M059J (cell line): ENCODE data around the gene ZNF512B. TPM values are rescaled to one million over a fixed set of nuclear protein-coding genes. Genes with fewer than 3 reads are reported as not detected.
A peak's percentile ranks its signal among the peaks of the same experiment; 100 is the strongest.
"Not testable (repeated sequence)": the region's sequence is repeated elsewhere in the genome, so short reads cannot be mapped to it uniquely, and the experiment has no call there.

Experiments
- DNase-seq: peaks from one replicate; pipeline ENCODE4 v3.0.0-alpha.2; 2012; ENCODE audit warnings: low read depth
- total RNA-seq: library from RNA; depleted of rRNA; stranded (reverse); fragments of >200 nt; shearing (Covaris generic); gene quantifications from 2 replicates; pipeline ENCODE4 v1.2.3, GENCODE V29; 2014

The ZNF512B gene
- total RNA-seq, 1 experiment from 2014 or later, result 17.7 TPM

DNA sequence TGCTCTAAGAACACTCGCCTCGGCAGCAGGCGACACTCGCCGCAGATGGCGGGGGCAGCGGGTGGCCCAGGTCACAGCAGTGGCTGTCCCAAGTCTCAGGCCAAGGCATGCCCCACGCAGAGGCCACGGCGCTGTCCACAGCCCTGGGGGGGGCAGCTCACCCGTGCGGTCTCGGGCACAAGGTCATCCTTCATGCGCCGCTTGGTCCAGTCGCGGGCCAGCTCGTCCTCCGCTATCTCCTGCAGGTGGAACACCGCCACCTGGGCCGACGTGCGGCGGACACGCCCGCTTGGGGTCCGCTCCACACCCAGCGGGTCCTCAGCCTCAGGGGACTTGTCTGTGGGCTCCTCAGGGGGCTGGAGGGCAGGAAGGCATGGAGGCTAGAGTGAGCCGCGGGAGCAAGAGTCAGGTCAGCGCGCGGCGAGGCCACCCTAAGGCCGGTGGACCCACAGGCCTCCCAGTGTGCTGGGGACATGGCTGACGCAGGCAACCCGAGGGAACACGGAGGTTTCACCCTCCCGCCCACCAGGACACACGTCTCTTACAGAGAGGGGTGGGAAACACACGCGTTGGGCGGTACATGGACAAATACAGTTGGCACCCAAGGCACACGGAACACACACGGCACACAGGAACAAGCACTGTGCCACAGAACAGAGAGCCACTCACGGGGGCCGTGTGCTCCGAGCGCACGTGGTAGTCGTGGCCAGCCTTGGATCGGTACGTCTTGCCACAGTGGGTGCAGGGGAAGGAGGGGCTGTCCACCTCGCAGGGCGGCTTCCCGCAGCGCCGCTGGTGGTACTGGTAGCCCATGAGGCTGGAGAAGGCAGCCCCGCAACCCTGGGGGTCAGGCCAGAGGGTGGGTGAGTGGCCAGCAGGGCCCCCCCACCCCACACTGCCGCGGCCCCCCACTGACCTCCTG, 7.0 kb downstream of the ZNF512B start:
- DNase-seq, result no peak

DNA sequence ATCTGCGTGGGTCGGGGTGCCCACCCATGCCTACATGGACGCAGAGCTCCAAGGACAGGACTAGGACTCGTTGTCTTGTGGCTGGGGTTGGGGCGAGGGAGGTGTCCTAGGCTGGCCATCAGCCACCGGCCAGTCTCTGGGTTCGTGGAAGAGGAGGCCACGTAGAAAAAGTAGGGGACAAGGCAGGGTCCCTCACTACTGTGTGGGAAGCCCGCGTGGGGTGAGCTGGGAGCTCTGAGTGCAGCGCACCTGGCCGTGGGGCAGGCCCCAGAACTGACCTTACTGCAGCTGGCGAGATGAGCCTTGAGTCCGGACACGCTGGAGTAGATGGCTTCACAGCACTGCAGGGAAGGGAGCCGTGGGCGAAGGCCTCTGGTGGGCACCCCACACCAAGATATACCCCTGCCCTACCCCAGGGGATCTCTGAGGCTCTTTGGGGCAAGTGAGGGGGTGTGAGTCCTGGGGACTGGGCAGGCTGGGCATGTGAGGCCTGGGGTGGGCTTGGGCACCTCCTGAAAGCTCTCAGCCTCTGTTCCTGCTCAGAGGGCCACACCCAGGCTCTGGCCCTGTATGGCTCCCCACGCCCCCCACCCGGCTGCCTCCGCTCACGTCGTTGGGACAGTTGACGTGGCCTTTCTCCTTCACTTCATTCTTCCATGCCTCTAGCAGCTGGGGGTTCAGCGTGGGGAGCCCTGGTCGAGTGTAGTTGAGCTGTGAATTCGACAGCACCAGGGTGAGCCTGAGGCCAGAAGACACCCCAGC, 7.9 kb downstream of the ZNF512B start:
- DNase-seq, result no peak

DNA sequence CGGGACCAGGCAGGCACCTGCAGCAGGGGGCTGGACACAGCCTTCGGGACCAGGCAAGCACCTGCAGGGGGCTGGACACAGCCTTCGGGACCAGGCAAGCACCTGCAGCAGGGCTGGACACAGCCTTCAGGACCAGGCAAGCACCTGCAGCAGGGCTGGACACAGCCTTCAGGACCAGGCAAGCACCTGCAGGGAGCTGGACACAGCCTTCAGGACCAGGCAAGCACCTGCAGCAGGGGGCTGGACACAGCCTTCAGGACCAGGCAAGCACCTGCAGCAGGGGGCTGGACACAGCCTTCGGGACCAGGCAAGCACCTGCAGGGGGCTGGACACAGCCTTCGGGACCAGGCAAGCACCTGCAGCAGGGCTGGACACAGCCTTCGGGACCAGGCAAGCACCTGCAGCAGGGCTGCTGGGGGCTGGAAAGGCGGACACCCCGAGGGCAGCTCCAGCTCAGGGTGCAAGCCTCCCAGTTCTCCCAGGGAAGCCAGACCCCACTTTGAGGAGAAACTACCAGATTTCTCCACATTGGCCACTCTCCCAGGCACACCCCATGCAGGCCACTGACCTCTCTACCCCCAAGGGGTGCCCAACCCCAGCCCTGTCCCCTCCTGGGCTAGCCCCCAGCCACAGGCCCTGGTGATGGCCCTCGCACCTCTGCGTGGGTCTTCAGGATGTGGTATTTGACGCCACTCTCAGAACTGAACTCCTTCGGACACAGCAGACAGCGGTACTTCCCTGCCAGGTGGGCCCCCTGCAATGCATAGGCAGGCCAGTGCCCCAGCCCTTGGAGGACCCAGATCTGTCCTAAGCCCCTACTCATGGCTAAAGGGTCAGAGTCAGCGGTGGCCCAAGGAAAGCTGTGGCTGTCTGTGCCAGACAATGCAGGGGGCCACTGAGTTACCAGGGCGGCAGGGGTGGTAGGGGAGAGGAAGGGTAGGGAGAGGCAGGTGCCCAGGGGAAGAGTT, 8.8 kb downstream of the ZNF512B start:
- not testable (repeated sequence) for DNase-seq

DNA sequence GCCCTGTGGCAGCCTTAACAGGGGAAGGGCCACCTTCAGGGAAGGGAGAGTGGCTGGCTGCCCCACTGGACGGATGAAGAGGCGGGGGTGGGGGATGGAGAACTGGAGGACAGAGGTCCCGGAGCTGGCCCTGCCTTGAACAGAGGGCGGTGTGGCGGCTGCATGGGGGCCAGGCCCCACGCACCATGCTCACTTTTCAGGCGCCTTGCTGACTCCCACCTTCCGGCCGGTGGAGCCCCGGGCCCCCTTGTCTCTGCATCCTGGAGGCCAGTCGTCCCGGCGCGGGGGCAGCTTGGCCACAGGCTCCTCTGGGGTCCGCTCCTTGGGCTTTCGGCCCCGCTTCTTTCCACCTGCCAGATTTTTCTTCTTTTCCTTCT, 10.0 kb downstream of the ZNF512B start:
- DNase-seq, result no peak

DNA sequence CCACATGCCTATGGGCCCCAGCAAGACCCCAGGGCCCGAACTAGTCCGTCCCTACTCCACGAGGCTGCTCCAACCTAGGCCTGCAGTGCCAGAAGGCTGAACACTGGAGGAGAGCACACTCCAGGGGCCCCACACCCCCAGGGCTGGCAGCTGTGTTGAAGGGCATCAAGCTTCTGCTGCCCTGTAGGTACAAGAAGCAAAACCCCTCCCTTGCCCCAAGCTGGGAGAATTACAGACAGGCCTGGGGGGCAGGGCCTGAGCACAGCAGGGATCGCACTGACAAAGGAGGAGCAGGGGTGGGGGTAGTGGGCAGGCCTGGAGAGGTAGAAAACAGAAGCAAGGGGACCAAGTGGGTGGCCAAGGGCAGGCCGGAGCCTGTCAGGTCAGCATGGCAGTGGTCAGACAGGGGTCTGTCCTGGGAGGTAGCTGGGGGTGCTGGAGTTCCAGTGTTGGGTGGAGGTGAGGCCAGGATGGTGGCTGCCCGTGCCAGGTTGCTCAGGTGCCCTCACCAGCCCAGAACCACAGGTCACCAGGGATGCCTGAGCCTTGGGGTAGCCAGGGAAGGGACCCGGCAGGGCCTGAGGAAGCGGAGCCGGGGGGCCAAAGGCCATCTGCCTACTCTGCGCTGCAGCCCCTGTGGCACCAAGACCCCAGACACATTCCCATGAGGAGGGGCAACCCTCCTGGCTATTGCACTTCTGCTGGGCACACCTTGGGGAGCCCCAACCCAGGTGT, 10.6 kb downstream of the ZNF512B start:
- no peak for DNase-seq

DNA sequence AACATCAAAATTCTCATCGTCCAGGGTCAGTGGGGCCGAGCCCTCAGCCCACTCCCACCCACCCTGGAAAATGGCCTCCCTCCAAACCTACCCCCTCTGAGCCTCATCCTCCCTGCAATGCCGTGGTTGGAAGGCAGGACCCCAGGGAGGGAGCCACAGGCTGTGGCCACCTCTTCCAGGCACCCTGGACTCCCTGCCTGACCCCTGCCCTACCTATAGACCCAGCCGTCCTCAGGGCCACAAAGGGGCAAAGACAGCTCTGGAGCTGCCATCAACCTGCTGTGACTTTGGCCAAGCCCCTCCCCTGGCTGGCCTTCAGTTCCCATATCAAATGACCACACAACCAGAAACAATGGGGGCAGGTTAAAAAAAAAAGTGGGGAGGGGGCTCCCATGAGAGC, 11.3 kb downstream of the ZNF512B start:
- DNase-seq, result no peak

DNA sequence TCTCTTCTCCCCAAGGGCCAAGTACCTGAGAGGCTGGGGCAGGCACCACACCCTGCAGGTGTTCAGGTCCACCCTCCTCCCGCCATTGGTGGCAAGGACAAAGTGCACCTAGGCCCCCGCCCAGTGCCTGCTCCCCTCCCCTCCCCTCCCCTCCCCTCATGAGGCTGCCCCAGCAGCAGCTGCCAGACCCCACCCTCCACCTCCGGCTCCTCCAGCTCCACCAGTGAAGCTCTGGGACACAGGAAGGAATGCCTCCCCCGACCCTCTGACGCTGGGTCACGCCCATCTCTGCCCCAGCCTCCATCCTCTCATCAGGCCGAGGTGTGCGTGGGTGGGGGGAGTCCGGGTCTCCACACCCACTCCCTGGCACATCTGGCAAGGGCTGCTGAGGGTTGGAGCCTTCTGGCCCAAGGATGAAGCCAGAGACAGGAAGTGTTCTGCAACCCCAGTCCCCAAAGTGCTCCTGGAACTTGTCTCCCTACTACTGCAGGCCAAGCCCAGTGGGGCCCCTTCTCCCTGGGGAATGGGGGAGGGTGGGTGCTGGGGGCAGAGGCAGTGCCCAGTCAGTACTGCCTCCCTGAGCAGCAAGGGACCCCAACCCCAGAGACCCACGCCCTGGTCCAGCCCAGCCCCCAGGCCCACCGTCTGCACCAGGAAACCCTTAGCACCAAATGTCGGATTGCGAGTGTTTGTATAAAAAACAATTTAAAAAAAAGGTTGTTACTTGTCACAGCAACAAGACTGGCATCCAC, 11.9 kb downstream of the ZNF512B start:
- DNase-seq, result no peak

DNA sequence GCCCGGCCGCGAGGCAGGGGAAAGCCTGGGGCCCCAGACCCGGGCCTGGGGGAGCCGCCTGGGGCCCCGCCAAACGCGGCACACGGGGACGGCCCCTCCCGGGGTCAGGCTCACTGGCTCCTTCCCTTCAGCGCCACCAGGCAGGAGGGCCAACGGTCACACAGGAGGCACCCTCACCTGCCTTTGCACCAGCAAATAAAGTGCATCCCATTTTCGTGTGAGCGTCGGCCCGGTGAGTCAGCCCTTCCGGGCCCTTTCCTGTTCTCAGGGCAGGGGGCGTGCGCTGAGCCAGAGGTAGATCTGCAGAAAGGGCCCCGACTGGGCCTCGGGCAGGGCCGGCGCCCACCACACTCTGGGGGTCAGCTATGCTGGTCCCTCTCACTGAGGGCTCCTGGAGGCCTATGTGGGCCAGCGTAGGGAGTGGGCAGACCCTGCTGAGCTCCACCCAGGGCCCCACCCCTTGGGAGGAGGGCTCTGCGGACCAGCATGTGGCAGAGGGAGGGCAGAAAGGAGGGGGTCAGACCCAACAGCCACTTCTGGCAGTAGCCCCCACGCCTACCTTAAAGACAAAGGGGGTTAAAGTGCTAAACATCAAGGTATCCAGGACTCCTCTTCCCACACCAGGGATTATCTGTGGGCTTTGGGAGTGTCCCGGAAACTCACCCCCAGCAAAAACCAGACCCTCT, 12.6 kb downstream of the ZNF512B start:
- peak; percentile 73 for DNase-seq

DNA sequence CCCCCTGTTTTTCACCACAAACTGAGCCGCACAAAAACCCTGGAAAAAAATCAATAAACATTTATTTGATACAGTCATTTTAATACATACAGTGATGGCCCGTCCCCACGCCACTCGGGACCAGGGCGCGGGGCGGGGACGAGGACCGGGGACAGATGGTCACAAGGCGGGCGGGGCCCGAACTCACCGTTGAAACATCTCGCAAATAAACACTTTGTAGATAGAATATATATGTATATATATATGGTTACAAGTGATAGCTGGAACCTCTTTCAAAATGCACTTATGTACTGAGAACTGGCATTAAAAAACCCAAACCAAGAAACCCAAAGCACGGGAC, 13.1 kb downstream of the ZNF512B start:
- DNase-seq, result no peak

DNA sequence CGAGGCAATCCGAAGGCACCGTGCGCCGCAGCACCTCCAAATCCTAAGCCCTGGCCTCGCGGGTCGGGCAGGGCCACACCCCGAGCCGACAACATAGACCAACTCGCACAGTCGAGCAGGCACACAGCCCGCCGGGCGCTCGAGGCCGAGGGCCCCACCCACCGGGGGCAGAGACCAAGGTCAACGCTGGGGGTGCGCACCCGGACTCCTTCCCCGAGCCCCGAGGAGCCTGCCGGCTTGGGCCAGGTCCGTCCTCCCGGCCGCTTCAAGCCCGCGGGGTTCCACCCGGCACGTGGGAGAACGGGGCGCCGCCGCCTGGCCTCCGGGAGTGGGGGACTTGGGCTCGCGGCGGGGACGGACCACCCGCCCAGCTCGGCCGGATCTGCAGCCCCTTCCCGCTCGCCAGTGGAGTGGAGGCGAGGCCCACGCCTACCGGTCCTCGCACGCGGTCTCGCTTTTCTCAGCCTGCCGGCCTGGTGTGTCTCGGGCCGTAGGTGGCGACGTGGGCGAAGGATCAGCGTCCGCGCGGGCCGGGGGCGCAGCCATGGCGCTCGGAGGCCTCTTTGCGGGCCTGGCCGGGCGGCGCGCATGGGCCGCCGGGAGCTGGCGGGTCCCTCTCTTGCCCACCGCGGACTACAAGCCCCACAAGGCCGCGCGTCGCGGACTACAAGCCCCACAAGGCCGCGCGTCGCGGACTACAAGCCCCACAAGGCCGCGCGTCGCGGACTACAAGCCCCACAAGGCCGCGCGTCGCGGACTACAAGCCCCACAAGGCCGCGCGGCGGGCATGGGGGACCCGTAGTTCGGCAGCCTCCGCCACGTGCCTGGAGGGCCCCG, 13.7 kb downstream of the ZNF512B start, which contains the start of gene UCKL1:
Gene UCKL1 (minus strand): TSS at position 590 of the 837 bp plus-strand sequence. CDS start 44 bp downstream, at position 546.
- peak; percentile 89 for DNase-seq

DNA sequence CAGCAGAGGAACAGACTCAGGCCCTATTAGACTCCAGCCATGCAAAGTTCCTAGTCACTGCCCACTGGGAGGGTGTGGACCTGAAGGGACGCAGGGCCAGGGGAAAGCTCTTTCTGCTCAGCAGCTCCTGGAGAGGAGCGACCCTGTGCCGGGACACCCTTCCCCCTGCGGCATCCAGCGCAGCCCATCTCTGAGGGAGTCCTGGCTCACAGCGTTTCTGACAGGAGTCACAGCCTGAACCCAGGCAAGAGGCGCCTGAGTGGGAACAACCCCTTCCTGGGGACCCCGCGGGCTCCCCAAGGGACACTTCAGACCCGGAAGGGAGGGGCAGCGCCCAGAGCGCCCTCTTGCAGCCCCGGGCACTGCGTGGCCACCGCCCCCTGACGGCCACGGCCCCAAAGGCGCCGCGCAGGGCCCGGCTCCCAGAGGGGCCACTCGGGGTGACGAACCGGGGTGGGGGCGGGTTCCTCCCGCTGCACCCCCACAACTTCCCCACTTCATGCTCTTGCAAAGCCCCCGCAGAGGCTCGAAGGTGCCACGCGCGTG, 14.4 kb downstream of the ZNF512B start:
- peak; percentile 50 for DNase-seq

DNA sequence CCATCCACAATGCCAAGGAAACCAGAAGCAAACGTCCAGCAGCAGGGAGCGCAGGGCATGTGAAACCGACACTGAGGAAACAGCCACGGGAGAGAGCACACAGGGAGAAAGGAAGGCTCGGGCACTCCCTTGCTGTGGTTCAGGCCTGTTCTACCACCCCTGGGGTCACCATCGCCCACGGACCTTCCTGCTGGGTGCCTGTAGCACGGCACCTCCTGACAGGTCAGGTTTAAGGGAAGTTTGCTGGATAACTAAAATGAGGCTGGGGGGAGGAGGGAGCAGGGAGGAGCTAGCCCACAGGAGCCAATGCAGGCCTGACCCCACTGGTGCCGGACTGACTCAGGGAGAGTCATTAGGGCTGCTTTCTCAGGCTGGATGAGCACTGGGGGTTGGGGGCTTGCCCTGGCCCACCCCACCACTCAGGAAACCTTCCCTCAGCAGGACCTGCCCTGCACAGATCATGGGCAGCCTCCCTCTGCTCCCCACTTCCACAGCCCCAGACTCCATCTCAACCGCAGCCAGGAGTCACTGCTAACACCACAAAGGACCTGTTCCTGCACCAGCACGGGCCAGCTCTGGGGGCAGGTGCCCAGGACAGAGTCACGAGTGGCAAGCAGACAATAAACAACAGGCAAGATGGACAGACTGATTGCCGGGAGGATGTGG, 15.8 kb downstream of the ZNF512B start:
- no peak for DNase-seq

DNA sequence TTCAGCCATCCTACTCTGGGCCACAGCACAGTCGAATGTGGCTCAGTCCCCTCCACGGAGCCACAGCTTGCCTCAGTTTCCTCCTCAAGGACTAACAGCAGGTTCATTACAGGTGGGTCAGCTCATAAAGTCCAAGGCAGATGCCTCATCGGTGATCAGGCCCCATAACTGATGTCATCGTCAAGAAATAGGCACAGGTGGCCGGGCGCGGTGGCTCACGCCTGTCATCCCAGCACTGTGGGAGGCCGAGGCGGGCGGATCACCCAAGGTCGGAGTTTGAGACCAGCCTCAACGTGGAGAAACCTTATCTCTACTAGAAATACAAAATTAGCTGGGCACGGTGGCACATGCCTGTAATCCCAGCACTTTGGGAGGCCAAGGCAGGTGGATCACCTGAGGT, 17.0 kb downstream of the ZNF512B start:
- no peak for DNase-seq

DNA sequence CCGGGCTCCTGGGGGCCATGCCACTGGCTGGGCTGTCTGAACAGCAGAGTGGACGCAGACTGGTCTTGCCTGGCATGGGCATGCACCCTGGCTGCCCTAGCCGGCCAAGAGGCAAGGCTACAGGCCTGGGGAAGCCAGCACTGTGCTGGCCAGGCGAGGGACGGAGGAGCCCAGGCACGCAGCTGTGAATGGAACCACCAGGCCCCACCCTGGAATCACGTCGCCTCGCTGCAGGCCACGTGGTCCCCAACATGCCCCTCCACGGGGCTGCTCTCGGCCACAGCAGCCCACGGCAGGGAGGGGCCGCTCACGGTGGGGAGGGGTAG, 17.6 kb downstream of the ZNF512B start:
- no peak for DNase-seq

DNA sequence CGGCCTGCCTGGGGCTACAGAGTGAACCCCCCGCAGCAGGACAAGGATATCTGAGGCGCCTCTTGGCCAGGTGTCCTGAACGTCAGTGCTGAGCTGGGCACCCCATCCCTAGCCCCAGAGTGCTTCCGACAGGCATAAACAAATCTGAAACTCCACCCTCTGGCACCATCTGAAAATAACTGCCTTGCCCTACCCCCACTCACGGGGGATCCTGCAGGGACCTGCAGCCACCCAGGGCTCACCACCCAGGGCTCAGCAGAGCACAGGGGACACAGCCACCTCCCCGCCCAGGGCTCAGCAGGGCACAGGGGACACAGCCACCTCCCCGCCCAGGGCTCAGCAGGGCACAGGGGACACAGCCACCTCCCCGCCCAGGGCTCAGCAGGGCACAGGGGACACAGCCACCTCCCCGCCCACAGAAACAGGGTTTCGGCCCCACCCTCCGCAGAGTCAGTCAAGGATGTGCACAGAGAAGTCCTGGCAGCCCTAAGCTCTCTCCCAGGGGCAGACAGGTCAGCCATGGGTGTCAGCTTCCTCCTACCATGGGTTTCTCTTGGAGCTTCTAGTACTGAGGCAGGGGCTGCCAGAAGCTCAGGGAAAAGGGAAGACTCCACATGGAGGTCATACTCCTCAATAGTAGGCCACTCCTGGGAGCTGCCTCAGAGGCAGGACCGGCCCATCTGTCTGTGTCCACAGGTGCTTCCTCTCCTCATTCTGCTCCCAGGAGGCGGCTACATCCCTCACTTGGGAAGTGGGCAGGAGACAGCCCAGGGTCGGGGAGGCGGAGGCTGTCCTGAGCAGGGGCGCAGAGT, 18.1 kb downstream of the ZNF512B start:
- DNase-seq, result no peak

DNA sequence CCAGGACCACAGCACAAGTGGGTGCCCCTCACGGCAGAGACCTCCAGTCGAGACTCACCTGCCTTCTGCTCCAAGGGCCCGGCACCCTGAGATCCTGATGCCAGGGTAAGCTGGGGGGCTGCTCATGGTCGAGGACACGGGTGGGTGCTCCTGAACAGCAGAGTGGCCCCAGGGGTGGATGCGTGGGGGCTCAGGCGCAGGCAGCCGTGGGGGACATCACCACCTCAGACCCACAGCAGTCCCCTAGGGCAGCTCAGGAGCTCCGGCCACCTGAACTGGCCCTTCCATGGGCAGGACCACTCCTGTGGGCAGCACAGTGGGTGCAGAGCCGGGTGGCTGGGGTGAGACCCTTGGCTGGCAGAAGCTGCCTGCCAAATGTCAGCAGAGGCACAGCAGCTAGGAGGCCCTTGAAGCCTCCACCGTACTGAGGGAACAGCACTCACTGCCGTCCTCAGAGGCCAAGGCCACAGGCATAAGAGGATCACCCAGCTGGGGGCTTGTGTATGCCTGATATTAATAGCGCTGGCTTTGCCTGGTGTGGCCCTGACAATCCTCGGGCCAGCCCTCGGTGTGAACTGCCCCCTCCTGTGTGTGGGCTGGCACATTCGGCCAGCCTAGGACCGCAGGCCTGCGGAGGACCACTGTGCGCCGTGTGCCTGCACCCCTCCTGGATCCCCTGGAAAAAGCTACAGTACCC, 18.9 kb downstream of the ZNF512B start:
- no peak for DNase-seq
